NCI-H748 (cell line): Measurements from ENCODE around the gene FAM149B1.
"Not testable (repeated sequence)": the region's sequence is repeated elsewhere in the genome, so short reads cannot be mapped to it uniquely, and the experiment has no call there.

ENCODE experiments used
- DNase-seq: peaks from one replicate; lab custom pipeline; 2025; ENCODE audit not compliant: unreplicated experiment; lab: John Stamatoyannopoulos, UW

Gene FAM149B1

GRCh38 chr10:73167783-73168464 lies at the start of gene FAM149B1, which contains the start of gene ECD:
Gene FAM149B1 (plus strand): TSS chr10:73168119. CDS start chr10:73168340, 221 bp downstream.
Gene ECD (minus strand): TSS chr10:73168008. CDS start chr10:73163937, 4,071 bp downstream.
- DNase-seq, result peak; percentile 92

GRCh38 chr10:73119457-73119856 lies 48.5 kb upstream of the FAM149B1 start:
- DNase-seq, result no peak

- DNase-seq, result no peak
These were observed 48.0 kb upstream of the FAM149B1 start for GRCh38 chr10:73119952-73120351.

- DNase-seq, result no peak
These were observed 41.6 kb upstream of the FAM149B1 start for GRCh38 chr10:73126343-73126742.

GRCh38 chr10:73131301-73131700 lies 36.6 kb upstream of the FAM149B1 start:
- DNase-seq, result no peak

GRCh38 chr10:73131913-73132686 lies 35.8 kb upstream of the FAM149B1 start:
- DNase-seq, result no peak

GRCh38 chr10:73134727-73135126 lies 33.2 kb upstream of the FAM149B1 start:
- DNase-seq, result no peak

- DNase-seq, result no peak
These were observed 31.3 kb upstream of the FAM149B1 start for GRCh38 chr10:73136627-73137026.

- no peak for DNase-seq
These were observed 28.7 kb upstream of the FAM149B1 start for GRCh38 chr10:73139251-73139650.

- DNase-seq, result no peak
These were observed 26.3 kb upstream of the FAM149B1 start for GRCh38 chr10:73141603-73142002.

- not testable (repeated sequence) for DNase-seq
These were observed 17.1 kb upstream of the FAM149B1 start for GRCh38 chr10:73150633-73151413.

- no peak for DNase-seq
These were observed 15.9 kb upstream of the FAM149B1 start for GRCh38 chr10:73152009-73152408.

- DNase-seq, result no peak
These were observed 11.9 kb upstream of the FAM149B1 start for GRCh38 chr10:73156054-73156453.

GRCh38 chr10:73159038-73159648 lies 8.8 kb upstream of the FAM149B1 start:
- DNase-seq, result peak; percentile 23

- no peak for DNase-seq
These were observed 6.8 kb upstream of the FAM149B1 start for GRCh38 chr10:73161079-73161478.

- DNase-seq, result no peak
These were observed 6.3 kb upstream of the FAM149B1 start for GRCh38 chr10:73161662-73162061.

- no peak for DNase-seq
These were observed 4.8 kb upstream of the FAM149B1 start for GRCh38 chr10:73163096-73163495.

- DNase-seq, result no peak
These were observed 947 bp upstream of the FAM149B1 start for GRCh38 chr10:73166972-73167371.

- DNase-seq, result no peak
These were observed 499 bp upstream of the FAM149B1 start for GRCh38 chr10:73167458-73167782.

- DNase-seq, result peak; percentile 62
These were observed 515 bp downstream of the FAM149B1 start for GRCh38 chr10:73168465-73168803.

GRCh38 chr10:73169320-73169719 lies 1.4 kb downstream of the FAM149B1 start:
- DNase-seq, result no peak
